Measurements from ENCODE around the gene SMIM23.

SMIM23 gene

DNA sequence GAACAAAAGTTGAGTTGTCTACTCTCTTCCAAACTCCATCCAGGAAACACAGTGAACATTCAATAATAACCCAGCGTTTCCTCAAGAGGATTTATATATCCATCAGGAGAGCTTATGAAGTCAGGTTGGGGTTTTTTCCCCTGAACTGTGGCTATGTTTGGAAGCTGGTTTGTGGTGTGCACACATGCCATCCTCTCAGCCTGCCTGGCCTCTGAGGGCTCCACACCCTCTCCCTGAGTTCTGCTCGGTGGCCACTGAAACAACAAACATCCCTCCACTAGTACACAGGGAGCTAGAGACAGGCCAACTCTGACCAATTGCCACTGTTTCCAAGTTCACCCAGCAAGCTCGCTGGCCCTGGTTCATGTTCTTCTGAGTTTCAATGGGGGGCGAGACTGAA, 35.7 kb downstream of the SMIM23 start:
- no peak for DNase-seq

DNA sequence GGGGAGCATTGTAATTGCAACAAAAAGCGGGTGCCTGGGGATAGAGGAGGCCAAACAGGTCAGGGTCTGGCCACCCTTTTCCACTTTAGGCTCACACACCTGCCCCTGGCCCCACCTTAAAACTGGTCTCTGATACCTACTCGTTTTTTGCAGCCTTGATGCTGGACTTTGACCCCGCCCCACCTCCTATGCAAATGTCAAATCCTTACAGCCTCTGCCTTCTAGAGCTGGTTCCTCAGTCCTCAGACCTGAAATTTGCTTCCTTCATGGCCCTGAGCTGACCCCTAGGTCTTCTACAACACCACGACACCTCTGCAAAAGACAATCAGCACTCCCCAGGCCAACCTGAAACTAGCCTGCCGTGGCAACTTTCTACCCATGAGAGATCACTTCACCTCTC, 37.7 kb downstream of the SMIM23 start:
- DNase-seq, result no peak

DNA sequence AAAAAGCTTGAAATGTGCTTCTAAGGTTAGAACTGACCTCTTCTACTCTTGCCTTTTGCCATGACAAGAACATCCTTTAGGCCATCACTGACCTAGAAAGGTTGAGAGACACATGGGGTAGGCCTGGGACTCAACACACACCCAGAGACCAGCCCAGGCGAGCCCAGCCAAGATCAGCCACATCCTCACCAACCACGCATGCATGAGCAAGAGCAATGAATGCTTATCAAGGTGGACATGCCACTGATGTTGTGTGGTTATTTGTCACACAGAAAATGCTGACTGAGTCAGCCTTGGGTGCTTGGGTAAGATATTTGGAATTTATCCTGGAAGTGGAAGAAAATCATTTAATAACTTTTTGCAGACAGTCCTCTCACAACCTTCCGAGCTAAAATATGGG, 39.4 kb downstream of the SMIM23 start:
- DNase-seq, result no peak

DNA sequence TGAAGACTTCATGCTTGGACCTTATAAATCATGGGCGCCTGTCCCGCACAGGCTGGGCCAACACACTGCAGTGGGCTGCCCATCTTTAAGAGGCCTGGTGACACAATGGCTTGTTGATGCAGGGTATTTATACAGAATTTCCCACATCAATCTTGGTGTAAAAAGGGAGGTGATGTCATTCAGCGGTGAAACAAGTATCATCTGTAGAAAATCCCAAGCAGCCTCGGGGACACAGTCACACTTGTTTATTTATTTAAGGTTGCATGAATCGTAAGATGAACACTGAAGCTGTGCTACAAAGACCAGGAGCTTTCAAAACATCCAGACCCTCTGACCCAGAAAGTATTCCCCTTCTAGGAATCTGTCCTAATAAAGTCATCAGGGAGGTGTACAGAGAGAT, 40.5 kb downstream of the SMIM23 start:
- DNase-seq, result no peak

DNA sequence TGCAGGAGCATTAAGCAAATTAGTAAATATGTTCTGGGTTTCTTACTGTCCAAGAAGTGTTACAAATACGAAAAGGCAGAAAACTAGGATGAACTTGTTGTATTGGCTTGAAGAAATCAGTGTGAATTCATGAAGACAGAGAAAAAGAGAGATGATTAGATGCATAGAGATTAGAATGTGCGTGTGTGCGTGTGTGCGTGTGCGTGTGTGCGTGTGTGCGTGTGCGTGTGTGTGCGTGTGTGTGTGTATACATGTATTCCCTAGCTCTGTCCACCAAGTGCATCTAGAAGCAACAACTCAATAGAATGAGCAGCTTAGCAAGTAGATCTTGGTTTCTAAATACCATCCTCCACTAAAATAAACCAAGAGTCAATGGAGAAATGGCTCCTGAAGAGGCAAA, 41.5 kb downstream of the SMIM23 start:
- DNase-seq, result no peak

DNA sequence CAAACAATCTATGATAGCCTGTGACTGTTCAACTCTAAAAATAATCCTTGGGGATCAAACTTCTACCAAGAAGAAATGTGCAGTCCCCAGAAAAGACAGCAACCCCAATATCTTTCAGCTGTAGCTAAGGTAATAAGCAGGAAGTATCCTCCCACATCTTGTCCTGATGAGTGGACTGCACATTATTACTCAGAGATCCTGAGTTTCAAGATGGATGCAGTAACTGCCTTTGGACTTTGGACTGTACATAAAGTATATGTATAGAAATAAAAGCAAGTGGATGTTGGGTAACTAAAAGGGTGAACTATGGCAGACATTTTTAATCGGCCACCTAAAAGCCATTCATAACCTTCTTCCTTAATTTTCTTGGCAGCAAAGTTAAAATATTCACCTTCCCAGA, 45.1 kb downstream of the SMIM23 start:
- no peak for DNase-seq

DNA sequence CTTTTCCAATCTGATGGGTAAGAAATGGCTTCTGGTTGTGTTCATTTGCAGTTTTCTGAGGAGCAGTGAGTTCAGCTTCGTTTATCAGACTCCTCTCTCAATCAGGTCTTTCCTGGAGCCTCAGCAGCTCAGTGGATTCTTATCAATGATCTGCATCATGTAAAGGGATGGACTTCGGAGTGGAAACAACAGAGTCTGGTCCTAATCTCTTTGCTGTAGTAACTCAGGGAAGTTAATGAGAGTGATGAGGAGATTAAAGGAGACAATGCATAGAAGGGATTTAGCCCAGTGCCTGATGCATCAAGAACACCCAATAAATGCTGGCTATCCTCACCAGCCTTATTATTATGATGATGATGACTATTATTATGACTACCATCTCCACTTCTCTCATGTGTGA, 47.2 kb downstream of the SMIM23 start:
- no peak for DNase-seq

DNA sequence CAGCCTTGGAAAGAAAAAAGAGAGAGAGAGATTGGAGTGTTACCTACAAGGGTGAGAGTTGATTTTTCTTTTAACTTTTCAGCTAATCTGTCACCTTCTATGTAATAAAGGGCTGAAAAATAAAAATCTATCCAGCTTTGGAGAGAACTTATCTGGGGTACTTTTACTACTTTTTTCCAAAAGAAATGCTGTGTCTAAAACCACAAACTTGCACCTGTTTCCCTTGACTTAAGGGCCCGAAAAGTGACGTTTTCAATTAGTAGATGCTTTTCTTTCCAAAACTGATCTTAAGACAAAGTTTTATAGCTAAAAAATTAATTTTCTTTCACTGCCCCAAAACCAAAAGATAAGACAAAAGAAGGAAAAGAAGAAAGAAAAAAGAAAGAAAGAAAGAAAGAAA, 48.8 kb downstream of the SMIM23 start:
- DNase-seq, result no peak

DNA sequence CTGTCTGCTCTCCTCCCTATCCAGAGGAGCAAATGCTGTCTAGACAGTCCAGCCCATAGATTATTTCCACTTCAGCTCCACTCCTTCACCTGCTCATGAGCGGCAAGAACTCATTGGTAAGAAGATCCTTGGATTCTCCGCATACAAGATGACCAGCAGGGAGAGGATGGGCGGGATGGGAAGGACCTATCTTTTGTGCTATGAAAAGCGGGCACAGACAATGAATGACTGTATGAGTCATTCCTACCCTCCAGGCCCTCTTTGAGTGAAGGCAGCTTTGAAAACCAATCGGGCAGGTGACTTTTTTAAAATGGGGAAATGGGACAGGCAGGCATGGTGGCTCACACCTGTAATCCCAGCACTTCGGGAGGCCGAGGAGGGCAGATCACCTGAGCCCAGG, 49.4 kb downstream of the SMIM23 start:
- no peak for DNase-seq

DNA sequence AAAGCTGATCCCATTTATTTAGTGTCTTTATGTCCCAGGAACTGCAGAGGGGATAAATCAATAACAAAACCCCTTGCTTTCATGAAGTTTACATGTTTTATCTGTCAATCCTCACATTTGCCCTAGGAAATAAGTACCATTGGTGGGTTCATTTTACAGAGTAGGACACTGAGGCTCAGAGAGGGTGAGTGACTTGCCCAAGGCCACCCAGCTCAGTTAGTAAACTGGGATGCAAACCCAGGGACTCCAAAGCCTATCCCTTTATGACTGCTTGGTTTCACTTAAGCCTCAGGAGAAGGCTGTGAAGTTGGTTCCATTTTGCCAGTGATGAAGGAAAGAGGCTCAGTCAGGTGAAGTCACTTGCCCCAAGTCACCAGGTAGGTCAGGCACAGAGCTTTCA, 51.9 kb downstream of the SMIM23 start:
- no peak for DNase-seq

DNA sequence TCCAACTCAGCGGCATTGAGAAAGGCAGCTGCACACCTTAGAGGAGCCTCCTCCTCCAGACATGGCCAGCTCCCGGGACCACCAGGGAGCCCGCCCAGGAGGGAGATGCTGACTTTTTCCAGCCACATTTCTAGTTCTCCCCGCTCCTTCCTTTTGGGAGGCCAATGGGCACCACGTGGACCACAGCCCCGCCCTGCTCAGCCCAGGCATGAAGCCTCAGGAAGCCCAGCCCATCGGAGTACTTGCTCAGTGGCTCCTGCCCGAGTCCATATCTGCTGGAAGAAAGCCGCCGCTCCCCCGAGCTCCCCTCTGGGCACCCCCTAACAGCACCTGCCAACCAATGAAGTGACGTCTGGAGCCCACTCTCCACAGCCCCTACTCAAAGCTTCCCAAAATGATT, 52.4 kb downstream of the SMIM23 start:
- DNase-seq, result no peak

DNA sequence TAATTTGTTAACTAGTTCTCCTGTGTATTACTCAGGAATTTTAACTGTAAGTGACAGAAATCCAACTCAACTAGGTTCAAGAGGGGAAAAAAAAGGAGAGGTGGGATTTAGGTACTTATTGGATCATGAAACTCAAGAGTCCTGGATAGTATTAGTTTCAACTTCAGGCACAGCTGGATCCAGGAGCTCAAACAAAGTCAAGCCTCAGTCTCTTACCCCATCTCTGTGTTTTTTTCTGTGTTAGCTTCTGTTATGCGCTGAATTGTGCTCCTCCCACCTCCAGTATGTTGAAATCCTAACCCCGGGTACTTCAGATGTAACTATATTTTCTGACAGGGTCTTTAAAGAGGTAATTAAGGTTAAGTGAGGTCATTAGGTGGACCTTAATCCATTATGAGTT, 53.5 kb downstream of the SMIM23 start:
- no peak for DNase-seq

DNA sequence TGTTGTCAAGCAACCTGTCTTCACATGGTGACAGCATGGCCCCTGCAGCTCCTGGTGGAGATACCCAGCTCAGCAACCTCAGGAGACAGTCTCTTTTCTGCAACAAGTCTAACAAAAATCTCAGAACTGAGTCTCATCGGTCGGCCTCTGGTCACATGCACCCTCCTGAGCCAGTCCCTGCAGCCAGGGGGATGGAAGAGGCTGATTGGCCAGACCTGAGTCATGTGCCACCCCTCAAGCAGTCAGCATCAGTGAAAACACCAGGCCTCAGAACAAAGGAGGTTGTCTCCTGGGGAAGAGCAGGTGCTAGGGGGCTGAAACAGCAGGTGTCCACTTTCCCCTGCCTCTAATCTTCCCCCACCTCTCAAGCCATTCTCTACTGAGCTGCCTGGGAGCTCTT, 54.4 kb downstream of the SMIM23 start:
- DNase-seq, result no peak

Measured in retina (tissue), 1 donor.